KBM-7 (cell line): ENCODE results near the gene FCRLB.
"Not testable (repeated sequence)": the region's sequence is repeated elsewhere in the genome, so short reads cannot be mapped to it uniquely, and the experiment has no call there.

Source experiments
- DNase-seq: peaks from one replicate; pipeline ENCODE4 v3.0.0-alpha.2; 2015
- in situ Hi-C: fragments of 300-500 bp; cut with MboI; formaldehyde crosslinking; loops from 2 replicates; pipeline ENCODE4 v1.14.3; 2020; ENCODE audit warnings: low sequenced_read_pairs, low pct_unique_long_range_greater_than_20kb, mixed read lengths

Gene FCRLB

GRCh38 chr1:161710560-161710959 is 10.8 kb upstream of the FCRLB start:
- in situ Hi-C loops = no loop called here
- DNase-seq = no peak

GRCh38 chr1:161718559-161719324 is 2.6 kb upstream of the FCRLB start:
- peak; percentile 38 for DNase-seq
- in situ Hi-C loops = no loop called here

- in situ Hi-C loops = no loop called here
- no peak for DNase-seq
These were observed 2.1 kb upstream of the FCRLB start for GRCh38 chr1:161719325-161719611.

GRCh38 chr1:161720422-161720821 is 922 bp upstream of the FCRLB start:
- in situ Hi-C loops = no loop called here
- no peak for DNase-seq

GRCh38 chr1:161721738-161722343 is 497 bp downstream of the FCRLB start:
- peak; percentile 63 for DNase-seq
- in situ Hi-C loops = no loop called here

- in situ Hi-C loops = no loop called here
- DNase-seq = no peak
These were observed 1.1 kb downstream of the FCRLB start for GRCh38 chr1:161722406-161722805.

- in situ Hi-C loops = no loop called here
- DNase-seq = no peak
These were observed 2.3 kb downstream of the FCRLB start for GRCh38 chr1:161723459-161724141.

- DNase-seq, in situ Hi-C loops: not testable (repeated sequence)
These were observed 4.0 kb downstream of the FCRLB start for GRCh38 chr1:161725258-161725907.

- in situ Hi-C loops = no loop called here
These were observed 4.6 kb downstream of the FCRLB start for GRCh38 chr1:161725908-161726472.

GRCh38 chr1:161726473-161727255 is 5.3 kb downstream of the FCRLB start:
- DNase-seq = peak; percentile 60
- in situ Hi-C loops = no loop called here

More at GRCh38 chr1:161725908-161726472, 4.6 kb downstream of the FCRLB start:
- peak; percentile 56 for DNase-seq

GRCh38 chr1:161727256-161727924 is 6.0 kb downstream of the FCRLB start:
- peak; percentile 79 for DNase-seq
- in situ Hi-C loops = no loop called here

- in situ Hi-C loops = no loop called here
- no peak for DNase-seq
These were observed 7.3 kb downstream of the FCRLB start for GRCh38 chr1:161728376-161729226.

- DNase-seq = peak; percentile 44
- in situ Hi-C loops = no loop called here
These were observed 8.8 kb downstream of the FCRLB start for GRCh38 chr1:161730050-161730564.

GRCh38 chr1:161731241-161731640 is 9.9 kb downstream of the FCRLB start:
- DNase-seq = no peak
- in situ Hi-C loops = no loop called here

- in situ Hi-C loops = no loop called here
- DNase-seq = no peak
These were observed 10.8 kb downstream of the FCRLB start for GRCh38 chr1:161731981-161732718.

- in situ Hi-C loops = no loop called here
- peak; percentile 38 for DNase-seq
These were observed 12.2 kb downstream of the FCRLB start for GRCh38 chr1:161733526-161733925.

GRCh38 chr1:161735837-161736236 is 14.5 kb downstream of the FCRLB start:
- in situ Hi-C loops = no loop called here
- no peak for DNase-seq
